KBM-7 (cell line): ENCODE data around the gene RIPOR3.
"Not testable (repeated sequence)": the region's sequence is repeated elsewhere in the genome, so short reads cannot be mapped to it uniquely, and the experiment has no call there.

ENCODE experiments used
- DNase-seq: peaks from one replicate; pipeline ENCODE4 v3.0.0-alpha.2; 2015
- in situ Hi-C: fragments of 300-500 bp; cut with MboI; formaldehyde crosslinking; loops from 2 replicates; pipeline ENCODE4 v1.14.3; 2020; ENCODE audit warnings: low sequenced_read_pairs, low pct_unique_long_range_greater_than_20kb, mixed read lengths

The RIPOR3 gene

GRCh38 chr20:50683570-50683969 is 7.8 kb downstream of the RIPOR3 start:
- no peak for DNase-seq
- in situ Hi-C loops: no loop called here

- in situ Hi-C loops: no loop called here
- no peak for DNase-seq
Observed at GRCh38 chr20:50682947-50683530, 8.3 kb downstream of the RIPOR3 start.

DNA sequence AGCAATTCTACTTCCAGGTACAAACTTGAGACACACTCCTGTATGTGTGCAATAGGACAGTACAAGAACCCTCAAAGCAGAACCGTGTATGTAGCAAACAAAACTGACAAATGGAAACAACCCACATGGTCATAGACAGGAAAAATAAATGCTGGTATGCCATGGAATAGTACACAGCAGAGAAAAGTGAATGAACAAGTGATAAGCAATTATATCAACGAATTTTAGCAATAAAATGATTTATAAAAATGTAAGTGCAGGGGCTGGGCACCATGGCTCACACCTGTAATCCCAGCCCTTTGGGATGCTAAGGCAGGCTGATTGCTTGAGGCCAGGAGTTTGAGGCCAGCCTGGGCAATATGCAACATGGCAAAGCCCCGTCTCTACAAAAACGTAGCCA is 9.3 kb downstream of the RIPOR3 start:
- no peak for DNase-seq
- in situ Hi-C loops: no loop called here

GRCh38 chr20:50681359-50682064 is 9.8 kb downstream of the RIPOR3 start:
- in situ Hi-C loops: no loop called here
- DNase-seq: no peak

DNA sequence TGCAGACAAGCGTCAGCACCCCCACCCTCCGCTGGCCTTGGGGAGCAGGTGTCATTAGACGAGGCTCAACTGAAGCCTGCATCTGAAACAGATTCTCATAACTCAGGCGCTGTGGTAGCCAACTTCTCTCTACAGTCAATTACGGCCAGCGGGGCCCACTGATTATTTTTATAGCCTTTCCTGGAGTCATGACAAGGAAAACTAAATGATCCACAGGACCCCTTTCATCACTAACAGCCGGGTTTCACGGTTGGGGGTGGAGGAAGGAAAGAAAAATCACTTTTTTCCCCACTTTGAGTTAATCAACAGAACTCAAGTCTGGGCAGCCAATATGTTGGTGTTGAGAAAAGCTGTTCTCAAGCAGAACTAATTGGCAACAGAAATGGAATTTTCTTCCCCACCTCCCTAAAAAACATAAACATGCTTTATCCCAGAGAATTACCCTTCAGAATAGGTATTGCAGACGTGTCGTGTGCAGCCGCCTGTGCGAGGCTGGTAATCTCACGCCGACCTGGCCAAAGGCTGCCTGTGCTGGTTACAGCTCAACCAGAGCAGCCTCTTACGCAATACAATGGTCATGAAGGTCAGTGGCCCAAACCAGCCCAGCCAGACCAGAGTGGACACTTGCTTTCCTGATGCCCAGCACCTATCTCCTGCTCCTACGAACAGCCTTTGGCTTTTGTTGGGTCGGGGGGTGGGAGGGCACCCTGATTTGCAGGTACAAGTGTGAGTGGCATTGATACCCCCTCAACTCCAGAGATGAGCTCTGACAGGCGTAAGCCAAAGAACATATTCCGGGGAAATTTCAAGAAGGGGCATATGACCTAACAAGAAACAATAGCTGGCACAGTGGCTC is 11.0 kb downstream of the RIPOR3 start:
- in situ Hi-C loops: no loop called here
- DNase-seq: no peak

GRCh38 chr20:50679753-50680104 is 11.6 kb downstream of the RIPOR3 start:
- in situ Hi-C loops: no loop called here
- DNase-seq: no peak

- in situ Hi-C loops: no loop called here
- DNase-seq: no peak
Observed at GRCh38 chr20:50678169-50678898, 13.0 kb downstream of the RIPOR3 start.

GRCh38 chr20:50676858-50677257 is 14.5 kb downstream of the RIPOR3 start:
- in situ Hi-C loops: no loop called here
- DNase-seq: no peak

- in situ Hi-C loops, DNase-seq: not testable (repeated sequence)
Observed at GRCh38 chr20:50676377-50676731, 15.0 kb downstream of the RIPOR3 start.

DNA sequence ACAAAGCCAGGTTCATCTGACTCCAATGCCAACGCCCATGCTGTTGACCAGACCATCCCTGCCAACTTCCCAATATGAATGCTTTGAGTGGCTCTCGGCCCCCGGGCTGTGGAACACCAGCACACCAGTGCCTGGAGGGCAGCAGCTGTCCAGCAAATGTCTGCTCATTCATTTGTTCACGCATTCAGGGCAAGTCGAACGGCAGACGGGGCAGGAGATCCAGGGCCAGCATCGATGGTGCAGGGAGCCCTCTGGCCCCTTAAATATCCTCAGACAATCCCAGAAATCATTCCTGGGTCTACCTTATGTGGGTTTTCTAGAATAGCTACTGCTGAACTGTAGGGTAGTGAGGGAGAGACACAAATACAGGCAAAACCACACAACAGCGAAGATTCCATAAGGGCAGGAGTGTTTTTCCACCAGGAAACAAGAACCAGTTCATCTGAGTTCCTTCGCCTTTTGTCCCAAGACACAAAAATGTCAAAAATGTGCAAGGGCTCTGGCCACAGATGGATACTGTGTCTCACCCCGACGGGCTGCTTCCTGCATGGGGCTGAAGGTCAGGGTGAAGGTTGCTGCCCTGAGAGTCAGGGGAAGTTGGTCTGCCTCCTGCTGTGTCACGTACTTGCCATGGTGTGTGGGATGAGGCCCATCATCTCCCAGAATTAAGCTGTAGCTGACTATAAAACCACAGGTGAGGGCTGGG is 15.5 kb downstream of the RIPOR3 start:
- DNase-seq: no peak
- in situ Hi-C loops: no loop called here

DNA sequence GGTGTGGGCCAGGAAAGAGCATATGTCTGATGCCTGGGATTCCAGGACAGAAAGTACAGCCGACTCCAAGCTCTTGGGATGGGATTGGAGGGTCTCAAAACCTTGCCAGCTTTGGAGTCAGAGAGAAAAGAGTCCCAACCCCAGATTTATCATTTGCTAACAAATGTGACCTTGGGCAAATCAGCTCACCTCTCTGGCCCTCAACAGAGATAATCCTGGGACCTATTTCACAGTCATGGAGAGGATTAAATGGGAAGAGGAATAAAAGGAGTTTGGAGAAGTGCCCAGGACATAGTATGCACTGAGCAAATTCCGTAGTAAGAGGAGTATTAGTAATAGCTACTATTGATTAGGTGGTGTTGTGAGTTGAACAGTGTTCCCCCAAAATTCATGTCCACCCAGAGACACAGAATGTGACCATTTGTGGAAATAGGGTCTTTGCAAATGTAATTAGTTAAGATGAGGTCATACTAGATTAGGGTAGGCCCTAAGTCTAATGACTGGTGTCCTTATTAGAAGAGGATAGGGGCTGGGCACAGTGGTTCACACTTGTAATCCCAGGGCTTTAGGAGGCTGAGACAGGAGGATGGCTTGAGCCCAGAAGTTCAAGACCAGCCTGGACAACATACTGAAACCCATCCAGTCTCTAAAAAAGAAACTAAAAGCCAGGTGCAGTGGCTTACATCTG is 17.1 kb downstream of the RIPOR3 start:
- in situ Hi-C loops: no loop called here
- DNase-seq: no peak

- DNase-seq: no peak
- in situ Hi-C loops: no loop called here
Observed at GRCh38 chr20:50673466-50674137, 17.7 kb downstream of the RIPOR3 start.

- in situ Hi-C loops: no loop called here
- no peak for DNase-seq
Observed at GRCh38 chr20:50673146-50673465, 18.2 kb downstream of the RIPOR3 start.

DNA sequence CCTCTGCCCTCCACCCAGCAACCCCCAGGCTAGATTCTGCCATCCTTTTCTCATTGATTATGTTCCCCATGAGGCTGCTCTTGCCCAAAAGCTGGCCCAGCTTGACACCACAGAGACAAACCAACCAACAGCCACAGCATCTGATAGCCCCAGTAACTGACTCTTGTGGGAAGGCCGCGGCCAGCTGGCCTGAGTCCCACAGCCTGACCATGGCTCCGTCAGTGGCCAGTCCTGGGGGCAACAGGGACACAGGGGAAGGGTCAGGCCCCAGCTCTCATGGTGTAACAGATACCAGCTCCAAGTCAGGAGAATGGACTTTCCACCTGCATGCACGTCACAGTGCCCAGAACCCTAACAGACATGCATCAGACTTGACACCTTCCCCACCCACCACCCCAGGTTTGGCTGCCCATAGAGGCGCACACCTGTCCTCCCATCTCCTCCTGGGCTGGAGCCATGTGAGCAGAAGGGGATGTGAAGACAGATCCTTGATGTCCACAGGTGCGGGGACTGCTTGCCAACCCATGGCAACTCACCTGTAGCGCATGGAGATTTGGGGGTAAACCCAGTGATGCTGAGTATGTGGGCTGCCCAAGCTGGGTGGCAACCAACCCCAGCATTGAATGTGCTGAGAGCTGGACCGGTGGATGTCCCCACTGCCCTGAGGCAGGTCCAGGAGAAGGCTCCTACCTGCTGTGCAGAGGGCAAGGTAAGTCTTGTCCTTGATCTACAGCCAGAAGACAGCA is 18.8 kb downstream of the RIPOR3 start:
- in situ Hi-C loops: no loop called here
- DNase-seq: no peak

DNA sequence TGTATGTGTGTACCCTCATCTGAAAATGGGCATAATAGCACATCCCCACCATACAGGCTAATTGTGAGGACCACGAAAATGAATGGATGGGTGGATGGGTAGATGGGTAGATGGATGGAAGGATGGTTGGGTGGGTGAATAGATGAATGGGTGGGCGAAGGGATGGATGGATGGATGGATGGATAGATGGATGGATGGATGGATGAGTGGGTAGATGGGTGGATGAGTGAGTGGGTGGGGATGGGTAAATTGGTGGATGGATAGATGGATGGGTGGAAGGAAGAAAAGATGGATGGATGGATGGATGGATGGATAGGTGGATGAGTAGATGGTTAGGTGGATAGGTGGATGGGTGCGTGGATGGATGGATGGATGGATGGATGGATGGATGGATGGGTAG is 19.7 kb downstream of the RIPOR3 start:
- in situ Hi-C loops: no loop called here
- no peak for DNase-seq

GRCh38 chr20:50671010-50671409 is 20.3 kb downstream of the RIPOR3 start:
- DNase-seq, in situ Hi-C loops: not testable (repeated sequence)

DNA sequence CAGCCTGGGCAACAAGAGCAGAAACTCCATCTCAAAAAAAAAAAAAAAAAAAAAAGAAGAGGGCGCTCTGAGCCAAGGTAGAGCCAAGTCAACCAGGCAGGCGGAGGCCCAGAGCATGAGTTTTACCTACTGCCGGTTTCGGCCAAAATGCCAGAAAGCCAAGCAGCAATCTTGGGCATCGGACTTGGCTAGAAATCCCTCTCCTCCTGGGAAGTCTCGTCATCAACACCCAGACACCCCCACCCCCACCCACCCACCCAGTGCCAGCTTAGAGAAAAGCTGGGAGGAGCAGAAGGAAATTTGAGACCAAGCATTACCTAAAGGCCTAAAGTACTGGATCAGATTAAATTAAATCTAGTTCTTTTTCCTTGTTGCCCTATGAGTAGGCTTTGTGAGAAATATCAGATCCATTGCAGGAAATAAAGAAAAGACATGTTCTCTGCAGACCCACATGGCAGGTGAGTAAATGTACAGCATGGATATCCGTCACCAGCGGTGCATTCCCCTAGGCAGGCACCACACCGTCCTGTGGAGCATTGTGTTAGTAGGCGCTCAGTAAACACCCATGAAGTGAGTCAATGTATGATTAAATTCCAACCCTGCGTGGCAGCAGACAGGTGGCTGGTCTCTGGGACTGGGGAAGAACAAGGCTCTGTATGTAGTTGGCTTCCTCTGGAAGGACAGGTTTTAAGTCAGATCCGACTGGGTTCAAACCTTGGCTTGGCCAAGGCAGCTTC is 21.0 kb downstream of the RIPOR3 start:
- no peak for DNase-seq
- in situ Hi-C loops: no loop called here
